Heart left ventricle (tissue), 13 donors: ENCODE measurements around the gene FUNDC1.

Experiments
- CTCF ChIP-seq, 12 donors: fragments of 200-600 bp; sonication (generic) in 4 of 12; IDR thresholded peaks; one replicate each; pipeline versions ENCODE4 v1.5.0 to v1.8.0; 2018 to 2022; ENCODE audit warnings: antibody characterized with exemption in 12 of 12, mild to moderate bottlenecking in 5 of 12
- POLR2A ChIP-seq, 2 donors: fragments of 450-650 bp; IDR thresholded peaks; one replicate each; pipeline ENCODE4 v1.6.1; 2017; ENCODE audit warnings: antibody characterized with exemption in 2 of 2, mild to moderate bottlenecking in 2 of 2, moderate library complexity in 2 of 2
- donor health status: ischemic (EF 13 %, LVEDD 7.1; RV severe dilation, severe dysfunction).
- donor health status: DM: no; HTN: yes; CAD: no.
- donor health status: DM: no; HTN: no; CAD: no.
- donor health status: ischemic (EF 25% LVEDD 6.9; RV normal size, moderate dysfunction).
- donor health status: ischemic (EF 25% LVEDD 5.7; RV mildly dilated, moderate dysfunction).
- donor health status: ischemic (EF 35%, LVEDD 5.7; RV mildly dilated, moderate dysfunction).
- donor health status: nonischemic (EF 11% LVEDD 7.7; RV severe dilation, severe dysfunction).
- donor health status: DM: yes; HTN: yes; CAD: no.
- donor health status: PGD.
- donor health status: ischemic (EF 29% LVEDD 5.4; RV normal size, mild dysfunction).
- donor health status: nonischemic (EF 23%, LVEDD 6.1; RV moderate dilation, normal function).

GRCh38 chrX:44480591-44480990, 62.1 kb downstream of the FUNDC1 start:
- TF ChIP-seq CTCF (IDR thresholded peaks at IDR 0.05) (no peak), POLR2A (IDR thresholded peaks at IDR 0.05) (no peak)
